GM23248 (cell line): ENCODE data around the gene RSBN1L.

ENCODE experiments used
- EZH2 ChIP-seq: fragments of 200-600 bp; sonication (generic); IDR thresholded peaks from 2 replicates; pipeline ENCODE4 v1.6.1; 2018; ENCODE audit warnings: antibody characterized with exemption, mild to moderate bottlenecking; ENCODE audit not compliant: insufficient read depth, poor library complexity, severe bottlenecking
- EZH2phosphoT487 ChIP-seq: fragments of 200-600 bp; sonication (generic); IDR thresholded peaks from 2 replicates; pipeline ENCODE4 v1.6.1; 2018; ENCODE audit warnings: antibody characterized with exemption, moderate library complexity, mild to moderate bottlenecking, low read depth; ENCODE audit not compliant: insufficient read depth

- TF ChIP-seq EZH2 (no peak), EZH2phosphoT487 (no peak)
These were observed 44.0 kb downstream of the RSBN1L start for GRCh38 chr7:77740257-77740656.
